Activated CD4-positive, alpha-beta T cell treated with anti-CD3 and anti-CD28 coated beads, Interleukin-2, amount 10 ng/mL, durations not matched to agents 7 days and 5 days (primary cell): ENCODE results near the gene MRPS27. TPM values are rescaled to one million over a fixed set of nuclear protein-coding genes. Genes with fewer than 3 reads are reported as not detected.

Experiments used
- CTCF ChIA-PET: fragments of 350-600 bp; sonication (Branson Sonifier 250); formaldehyde crosslinking; loops from one replicate; lab custom pipeline; 2021; ENCODE audit warnings: antibody characterized with exemption; lab: Charles Lee
- POLR2A ChIA-PET: fragments of 350-600 bp; sonication (Branson Sonifier 250); formaldehyde crosslinking; loops from one replicate; lab custom pipeline; 2021; ENCODE audit warnings: antibody characterized with exemption; lab: Charles Lee
- DNase-seq: peaks from one replicate; pipeline ENCODE4 v3.0.0-alpha.2; 2020
- H3K27ac Mint-ChIP-seq: one replicate; pipeline ENCODE4 v1.8.0; 2021; ENCODE audit warnings: mild to moderate bottlenecking, moderate library complexity, mixed read lengths
- H3K27me3 Mint-ChIP-seq: one replicate; pipeline ENCODE4 v1.8.0; 2021; ENCODE audit warnings: mixed read lengths
- H3K36me3 Mint-ChIP-seq: one replicate; pipeline ENCODE4 v1.8.0; 2021; ENCODE audit warnings: low read depth, mixed read lengths
- H3K4me1 Mint-ChIP-seq: one replicate; pipeline ENCODE4 v1.8.0; 2021; ENCODE audit warnings: mixed read lengths
- H3K4me3 Mint-ChIP-seq: one replicate; pipeline ENCODE4 v1.8.0; 2021; ENCODE audit warnings: mild to moderate bottlenecking, moderate library complexity, mixed read lengths
- H3K9me3 Mint-ChIP-seq: one replicate; pipeline ENCODE4 v1.8.0; 2021; ENCODE audit warnings: mixed read lengths
- total RNA-seq, 2 experiments: library from RNA; stranded (reverse); gene quantifications; one replicate each; pipeline ENCODE4 v1.2.3, GENCODE V29; 2021

The MRPS27 gene
- total RNA-seq, 2 experiments from 2014 or later = 49.2 to 63.4 TPM

- Mint-ChIP-seq H3K36me3 (peaks cover 18% of the 10 kb centered on the region), H3K4me1 (no peaks in the 10 kb centered on the region), H3K9me3 (no peaks in the 10 kb centered on the region), H3K4me3 (no peak overlapping the region), H3K27ac (no peak overlapping the region), H3K27me3 (no peaks in the 10 kb centered on the region)
- ChIA-PET CTCF (interaction anchor here (1.2 to 2.7 kb wide), 3 partner anchors 19 to 643 kb away, joined by 3 to 10 read pairs (median 4); no protein-coding TSS in a partner anchor), POLR2A (no interaction called here)
- no peak for DNase-seq
Measured at GRCh38 chr5:72283358-72283757, 36.7 kb downstream of the MRPS27 start.

GRCh38 chr5:72282878-72283277 lies 37.2 kb downstream of the MRPS27 start:
- H3K27ac Mint-ChIP-seq = no peak overlapping the region
- ChIA-PET CTCF (interaction anchor here (1.2 to 2.7 kb wide), 3 partner anchors 19 to 643 kb away, joined by 3 to 10 read pairs (median 4); no protein-coding TSS in a partner anchor), POLR2A (no interaction called here)
- no peak overlapping the region for H3K4me3 Mint-ChIP-seq
- H3K4me1 Mint-ChIP-seq = no peaks in the 10 kb centered on the region
- no peak for DNase-seq
- H3K27me3 Mint-ChIP-seq = no peaks in the 10 kb centered on the region
- H3K36me3 Mint-ChIP-seq = peaks cover 17% of the 10 kb centered on the region
- H3K9me3 Mint-ChIP-seq = no peaks in the 10 kb centered on the region

GRCh38 chr5:72281764-72282499 lies 38.1 kb downstream of the MRPS27 start:
- Mint-ChIP-seq H3K27me3 (no peaks in the 10 kb centered on the region), H3K9me3 (peaks cover 1% of the 10 kb centered on the region), H3K27ac (no peak overlapping the region), H3K4me3 (no peak overlapping the region), H3K4me1 (no peaks in the 10 kb centered on the region), H3K36me3 (peaks cover 16% of the 10 kb centered on the region)
- DNase-seq = no peak
- ChIA-PET POLR2A (no interaction called here), CTCF (interaction anchor here (0.6 to 2.7 kb wide), 3 partner anchors 26 to 642 kb away, joined by 3 to 10 read pairs (median 4); no protein-coding TSS in a partner anchor)

DNA sequence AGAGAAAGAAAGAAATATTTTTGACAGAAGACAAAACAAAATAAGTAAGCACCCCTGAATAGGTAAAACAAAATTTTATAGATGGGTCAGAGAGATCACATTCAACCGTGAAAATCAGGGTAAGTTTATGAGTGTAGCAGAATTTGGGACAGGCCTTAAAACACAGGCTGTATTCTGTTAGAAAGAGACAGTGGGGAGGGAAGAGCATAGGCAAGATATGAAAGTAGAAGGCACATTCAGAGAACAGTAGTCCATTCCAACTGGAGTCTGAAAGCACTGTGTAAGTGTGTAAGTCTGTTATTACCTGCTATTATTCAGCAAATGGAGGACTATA lies 38.6 kb downstream of the MRPS27 start:
- ChIA-PET CTCF (interaction anchor here (2.7 kb wide), 1 partner anchor 27 kb away, joined by 10 read pairs; no protein-coding TSS in a partner anchor), POLR2A (no interaction called here)
- H3K4me1 Mint-ChIP-seq = no peaks in the 10 kb centered on the region
- H3K36me3 Mint-ChIP-seq = peaks cover 17% of the 10 kb centered on the region
- peaks cover 2% of the 10 kb centered on the region for H3K9me3 Mint-ChIP-seq
- DNase-seq = no peak
- H3K27me3 Mint-ChIP-seq = no peaks in the 10 kb centered on the region
- H3K27ac Mint-ChIP-seq = no peak overlapping the region
- no peak overlapping the region for H3K4me3 Mint-ChIP-seq

DNA sequence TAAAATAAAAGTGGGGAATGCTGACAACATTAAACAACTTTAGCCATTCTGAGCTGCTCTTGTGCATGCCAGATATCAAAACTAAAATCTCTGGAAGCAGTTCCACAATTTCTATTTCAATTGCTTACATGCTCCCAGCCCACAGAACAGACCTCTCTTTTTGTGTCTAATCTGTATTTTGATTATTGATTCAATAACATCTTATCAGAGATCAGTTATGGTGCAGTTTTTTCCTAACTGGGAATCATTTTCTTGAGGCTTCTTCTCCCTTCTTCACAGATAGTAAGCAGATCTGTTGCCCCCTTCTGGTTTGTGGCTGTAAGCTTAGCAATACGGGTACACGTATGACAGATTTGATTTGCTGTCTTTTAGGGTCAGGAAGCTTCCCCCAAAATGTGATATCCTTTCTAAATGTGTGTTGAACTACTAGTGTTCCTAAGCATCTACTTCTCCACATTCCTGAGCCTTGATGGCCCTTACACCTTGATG lies 39.4 kb downstream of the MRPS27 start:
- peaks cover 2% of the 10 kb centered on the region for H3K9me3 Mint-ChIP-seq
- peaks cover 21% of the 10 kb centered on the region for H3K36me3 Mint-ChIP-seq
- ChIA-PET CTCF (interaction anchor here (1.4 kb wide), 1 partner anchor 9 kb away, joined by 7 read pairs; no protein-coding TSS in a partner anchor), POLR2A (no interaction called here)
- DNase-seq = peak; percentile 6
- no peak overlapping the region for H3K27ac Mint-ChIP-seq
- no peaks in the 10 kb centered on the region for H3K27me3 Mint-ChIP-seq
- no peak overlapping the region for H3K4me3 Mint-ChIP-seq
- H3K4me1 Mint-ChIP-seq = no peaks in the 10 kb centered on the region

DNA sequence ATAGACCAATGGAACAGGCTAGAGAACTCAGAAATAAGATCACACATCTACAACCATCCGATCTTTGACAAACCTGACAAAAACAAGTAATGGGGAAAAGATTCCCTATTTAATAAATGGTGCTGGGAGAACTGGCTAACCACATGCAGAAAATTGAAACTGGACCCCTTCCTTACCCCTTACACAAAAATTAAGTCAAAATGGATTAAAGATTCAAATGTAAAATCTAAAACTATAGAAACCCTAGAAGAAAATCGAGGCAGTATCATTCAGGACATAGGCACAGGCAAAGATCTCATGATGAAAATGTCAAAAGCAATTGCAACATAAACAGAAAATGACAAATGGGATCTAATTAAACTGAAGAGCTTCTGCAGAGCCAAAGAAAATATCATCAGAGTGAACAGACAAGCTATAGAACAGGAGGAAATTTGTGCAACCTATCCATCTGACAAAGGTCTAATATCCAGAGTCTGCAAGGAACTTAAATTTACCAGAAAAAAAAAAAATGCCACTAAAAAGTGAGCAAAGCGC lies 43.8 kb downstream of the MRPS27 start:
- no peak overlapping the region for H3K4me3 Mint-ChIP-seq

DNA sequence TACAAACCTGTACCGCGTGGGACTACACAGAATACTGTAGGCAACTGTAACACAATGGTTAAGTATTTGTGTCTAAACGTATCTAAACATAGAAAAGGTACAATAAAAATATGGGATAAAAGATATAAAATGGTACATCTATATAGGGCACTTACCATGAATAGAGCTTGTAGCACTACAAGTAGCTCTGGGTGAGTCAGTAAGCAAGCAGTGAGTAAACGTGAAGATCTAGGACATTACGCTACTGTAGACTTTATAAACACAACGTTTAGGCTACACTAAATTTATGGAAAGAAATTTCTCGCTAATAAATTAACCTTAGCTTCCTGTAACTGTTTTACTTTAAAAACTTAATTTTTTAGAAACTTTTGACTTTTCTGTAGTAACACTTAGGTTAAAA lies 46.5 kb downstream of the MRPS27 start:
- H3K27ac Mint-ChIP-seq = no peak overlapping the region
- H3K27me3 Mint-ChIP-seq = no peaks in the 10 kb centered on the region
- no peak for DNase-seq
- no peaks in the 10 kb centered on the region for H3K4me1 Mint-ChIP-seq
- ChIA-PET POLR2A (no interaction called here), CTCF (no interaction called here)
- H3K36me3 Mint-ChIP-seq = peaks cover 12% of the 10 kb centered on the region
- peaks cover 2% of the 10 kb centered on the region for H3K9me3 Mint-ChIP-seq
- no peak overlapping the region for H3K4me3 Mint-ChIP-seq

More for the DNA sequence above, 43.8 kb downstream of the MRPS27 start:
- DNase-seq = no peak
- CTCF ChIA-PET = no interaction called here
- POLR2A ChIA-PET = no interaction called here
- Mint-ChIP-seq H3K36me3 (peaks cover 14% of the 10 kb centered on the region), H3K4me1 (no peaks in the 10 kb centered on the region), H3K27ac (peak overlapping the region; percentile 3), H3K9me3 (peaks cover 2% of the 10 kb centered on the region), H3K27me3 (no peaks in the 10 kb centered on the region)

DNA sequence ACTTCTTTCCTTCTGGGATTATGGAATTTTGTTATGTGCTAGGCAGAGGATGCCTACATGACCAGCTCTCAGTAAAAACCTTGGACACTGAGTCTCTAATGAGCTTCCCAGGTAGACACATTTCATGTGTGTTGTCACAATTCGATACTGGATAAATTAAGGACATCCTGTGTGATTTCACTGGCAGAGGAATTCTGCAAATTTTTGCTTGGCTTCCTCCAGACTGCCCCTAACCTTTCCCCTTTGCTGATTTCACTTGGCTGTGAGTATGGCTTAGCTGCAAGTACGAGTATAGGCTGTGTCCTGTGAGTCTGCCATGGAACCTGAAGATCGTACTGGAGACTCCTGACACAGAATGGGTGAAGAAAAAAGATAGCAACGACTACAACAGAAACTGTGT lies 47.6 kb downstream of the MRPS27 start:
- ChIA-PET POLR2A (no interaction called here), CTCF (interaction anchor here (1.3 kb wide), 1 partner anchor 36 kb away, joined by 5 read pairs; no protein-coding TSS in a partner anchor)
- Mint-ChIP-seq H3K4me3 (no peak overlapping the region), H3K9me3 (peaks cover 2% of the 10 kb centered on the region), H3K4me1 (no peaks in the 10 kb centered on the region), H3K36me3 (peaks cover 7% of the 10 kb centered on the region), H3K27me3 (no peaks in the 10 kb centered on the region), H3K27ac (no peak overlapping the region)
- no peak for DNase-seq

- POLR2A ChIA-PET = no interaction called here
- Mint-ChIP-seq H3K27me3 (no peaks in the 10 kb centered on the region), H3K4me1 (no peaks in the 10 kb centered on the region), H3K27ac (no peak overlapping the region), H3K36me3 (peaks cover 4% of the 10 kb centered on the region), H3K9me3 (no peaks in the 10 kb centered on the region), H3K4me3 (no peak overlapping the region)
- CTCF ChIA-PET = interaction anchor here (1.3 kb wide), 1 partner anchor 36 kb away, joined by 5 read pairs; no protein-coding TSS in a partner anchor
- DNase-seq = no peak
Measured at GRCh38 chr5:72271702-72272101, 48.3 kb downstream of the MRPS27 start.

DNA sequence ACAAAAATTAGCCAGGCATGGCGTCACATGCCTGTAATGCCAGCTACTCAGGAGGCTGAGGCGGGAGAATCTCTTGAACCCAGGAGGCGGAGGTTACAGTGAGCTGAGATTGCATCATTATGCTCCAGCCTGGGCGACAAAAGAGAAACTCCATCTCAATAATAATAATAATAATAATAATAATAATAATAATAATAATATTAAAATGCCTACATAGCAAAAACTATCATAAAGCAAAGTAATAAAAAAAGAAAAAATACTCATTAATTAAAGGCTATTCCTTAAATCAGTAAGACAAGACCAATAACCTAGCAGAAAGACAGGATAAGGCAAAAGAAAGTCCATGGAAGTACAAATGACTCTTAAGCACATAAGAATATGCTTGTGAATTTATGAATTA lies 50.0 kb downstream of the MRPS27 start:
- CTCF ChIA-PET = interaction anchor here (1.5 kb wide), 1 partner anchor 19 kb away, joined by 4 read pairs; no protein-coding TSS in a partner anchor
- POLR2A ChIA-PET = no interaction called here
- H3K36me3 Mint-ChIP-seq = peaks cover 2% of the 10 kb centered on the region

GRCh38 chr5:72269411-72269780 lies 50.6 kb downstream of the MRPS27 start:
- CTCF ChIA-PET = interaction anchor here (1.4 to 1.5 kb wide), 2 partner anchors 19 to 135 kb away, joined by 3 to 4 read pairs; no protein-coding TSS in a partner anchor

More for the DNA sequence above, 50.0 kb downstream of the MRPS27 start:
- no peak for DNase-seq
- H3K9me3 Mint-ChIP-seq = no peaks in the 10 kb centered on the region
- H3K4me3 Mint-ChIP-seq = no peak overlapping the region
- H3K27ac Mint-ChIP-seq = no peak overlapping the region
- no peaks in the 10 kb centered on the region for H3K27me3 Mint-ChIP-seq
- H3K4me1 Mint-ChIP-seq = no peaks in the 10 kb centered on the region

DNA sequence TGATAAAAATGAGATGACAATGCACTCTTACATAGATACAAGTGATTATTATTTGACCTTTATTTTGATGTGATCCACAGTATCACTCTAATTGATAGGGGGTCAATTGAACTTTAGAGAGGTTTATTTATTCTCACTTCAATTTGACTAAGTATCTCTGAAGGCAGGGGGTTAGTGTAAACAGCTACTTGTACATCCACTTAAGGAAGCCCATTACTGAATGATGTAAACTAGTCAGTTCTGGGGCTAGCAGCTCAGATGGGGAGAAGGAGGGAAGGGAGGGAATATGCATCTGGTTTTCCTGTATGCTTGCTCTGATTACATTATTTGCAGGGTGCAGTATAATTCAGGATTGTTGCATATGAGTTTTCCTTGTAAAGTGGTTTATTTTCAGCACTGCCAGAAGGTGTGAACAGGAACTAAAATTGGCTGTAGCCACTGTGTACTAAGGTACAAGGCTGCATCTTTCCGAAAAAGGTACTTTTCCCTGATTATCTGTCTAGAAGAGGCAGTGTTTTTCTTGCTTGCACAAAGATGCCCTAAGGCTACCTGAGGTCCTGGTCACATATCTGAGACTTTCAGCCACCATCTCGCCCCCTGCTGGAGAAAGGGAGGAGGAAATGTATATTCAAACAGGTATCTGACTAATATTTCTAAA lies 51.2 kb downstream of the MRPS27 start:
- ChIA-PET POLR2A (no interaction called here), CTCF (interaction anchor here (0.6 to 1.5 kb wide), 3 partner anchors 20 to 435 kb away, joined by 3 to 5 read pairs (median 4); no protein-coding TSS in a partner anchor)
- Mint-ChIP-seq H3K27me3 (no peaks in the 10 kb centered on the region), H3K9me3 (no peaks in the 10 kb centered on the region), H3K36me3 (peaks cover 2% of the 10 kb centered on the region), H3K4me3 (no peak overlapping the region), H3K27ac (no peak overlapping the region), H3K4me1 (no peaks in the 10 kb centered on the region)
- peak; percentile 62 for DNase-seq

More at GRCh38 chr5:72269411-72269780, 50.6 kb downstream of the MRPS27 start:
- Mint-ChIP-seq H3K4me3 (no peak overlapping the region), H3K9me3 (no peaks in the 10 kb centered on the region), H3K27me3 (no peaks in the 10 kb centered on the region), H3K36me3 (peaks cover 2% of the 10 kb centered on the region), H3K27ac (no peak overlapping the region), H3K4me1 (no peaks in the 10 kb centered on the region)
- no peak for DNase-seq
- POLR2A ChIA-PET = no interaction called here
